Urinary bladder (tissue), 4 donors: ENCODE data around the gene WDR82. TPM values are rescaled to one million over a fixed set of nuclear protein-coding genes. Genes with fewer than 3 reads are reported as not detected.

Experiments used
- DNase-seq: peaks from one replicate; pipeline ENCODE4 v3.0.0-alpha.2; 2015; ENCODE audit errors: extremely low spot score
- H3K27ac ChIP-seq: one replicate; pipeline ENCODE4 v1.5.1; 2013; ENCODE audit warnings: low read depth, mild to moderate bottlenecking, moderate library complexity
- H3K36me3 ChIP-seq: one replicate; pipeline ENCODE4 v1.6.1; 2013; ENCODE audit warnings: mild to moderate bottlenecking, moderate library complexity; ENCODE audit not compliant: insufficient read depth
- H3K4me1 ChIP-seq: one replicate; pipeline ENCODE4 v1.6.1; 2013; ENCODE audit warnings: mild to moderate bottlenecking, moderate library complexity; ENCODE audit not compliant: insufficient read depth
- H3K4me3 ChIP-seq: one replicate; pipeline ENCODE4 v1.5.1; 2013; ENCODE audit warnings: low read depth, low read length
- WGBS: extraction: QIAGEN DNeasy Blood & Tissue Kit; methylation state at CpG from one replicate; pipeline ENCODE4 v1.1.7; 2013; 5-methylcytosine and 5-hydroxymethylcytosine counted together
- polyA plus RNA-seq: library from polyadenylated mRNA; stranded (reverse); fragments of 200-250 nt; gene quantifications from one replicate; pipeline ENCODE4 v1.2.3, GENCODE V29; 2013
- total RNA-seq: library from RNA; depleted of rRNA; stranded (reverse); fragments of >200 nt; gene quantifications from one replicate; pipeline ENCODE4 v1.2.3, GENCODE V29; 2014
- donor health status: healthy with polysubstance abuse.
- donor health status: healthy.

WDR82 gene
- total and polyA plus RNA-seq, 2 donors, result 70.2 to 73.7 TPM

DNA sequence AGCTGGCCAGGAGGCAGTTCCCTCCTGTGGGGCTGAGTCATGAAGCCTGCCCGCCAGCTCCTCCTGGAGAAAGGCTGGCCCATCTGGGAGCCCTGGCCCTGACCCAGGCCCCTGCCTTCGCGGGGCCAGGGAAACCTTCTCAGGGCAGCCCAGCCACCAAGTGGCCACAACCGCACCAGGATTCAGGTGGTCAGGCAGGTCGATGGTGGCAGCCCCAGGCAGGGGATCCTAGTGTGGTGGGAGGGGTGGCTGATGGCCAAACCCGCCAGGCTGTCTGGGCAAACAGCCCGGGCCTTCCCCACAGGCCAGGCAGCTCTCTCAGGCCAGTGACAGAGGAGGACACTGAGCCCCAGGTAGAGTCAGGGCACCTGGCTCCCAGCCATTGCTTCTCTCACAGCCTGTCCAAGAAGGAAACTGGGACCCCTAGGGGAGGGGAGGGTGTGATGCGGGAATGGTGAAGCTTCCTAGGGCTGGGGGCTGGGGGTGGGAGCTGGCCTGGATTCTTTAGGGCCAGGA lies 40.7 kb downstream of the WDR82 start:
- DNase-seq, result no peak
- WGBS, result 9% methylated on average over 8 of the region's 8 CpGs
- Histone ChIP-seq H3K4me1 (no peaks in the 10 kb centered on the region), H3K36me3 (no peaks in the 10 kb centered on the region), H3K27ac (peak overlapping the region; percentile 63), H3K4me3 (no peak overlapping the region)

DNA sequence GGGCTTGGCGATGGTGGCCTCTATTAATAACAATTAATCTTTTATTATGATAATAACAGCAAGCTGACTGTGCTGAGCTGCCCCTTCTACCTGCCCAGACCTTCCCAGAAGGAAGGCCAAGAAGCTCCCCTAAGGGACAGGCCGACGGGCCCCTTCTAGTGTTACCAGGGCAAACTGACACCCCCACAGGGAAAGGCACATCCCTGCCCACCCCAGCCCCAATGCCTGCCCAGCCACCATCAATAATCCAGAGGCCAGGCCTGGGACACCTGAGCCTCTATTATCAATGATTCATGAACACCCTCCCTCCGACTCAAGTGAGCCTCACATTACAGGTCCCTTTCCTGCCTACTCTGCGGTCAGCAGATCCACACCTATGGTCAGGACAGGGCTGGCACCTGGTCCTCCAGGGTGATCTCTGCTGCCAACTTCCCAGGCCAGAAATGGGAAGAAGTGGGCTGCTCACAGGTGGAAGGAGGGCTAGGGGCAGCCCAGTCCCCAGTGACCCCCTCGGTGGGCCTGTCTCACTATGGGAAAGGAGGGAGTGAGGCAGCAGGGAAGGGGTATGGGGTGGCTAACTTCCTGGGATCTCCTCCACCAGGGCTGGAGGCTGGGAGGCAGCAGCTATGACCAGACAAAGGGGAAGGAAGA lies 41.3 kb downstream of the WDR82 start:
- 74% methylated on average over 6 of the region's 6 CpGs for WGBS
- Histone ChIP-seq H3K4me1 (no peaks in the 10 kb centered on the region), H3K4me3 (no peak overlapping the region), H3K36me3 (no peaks in the 10 kb centered on the region), H3K27ac (peak overlapping the region; percentile 63)
- DNase-seq, result no peak

DNA sequence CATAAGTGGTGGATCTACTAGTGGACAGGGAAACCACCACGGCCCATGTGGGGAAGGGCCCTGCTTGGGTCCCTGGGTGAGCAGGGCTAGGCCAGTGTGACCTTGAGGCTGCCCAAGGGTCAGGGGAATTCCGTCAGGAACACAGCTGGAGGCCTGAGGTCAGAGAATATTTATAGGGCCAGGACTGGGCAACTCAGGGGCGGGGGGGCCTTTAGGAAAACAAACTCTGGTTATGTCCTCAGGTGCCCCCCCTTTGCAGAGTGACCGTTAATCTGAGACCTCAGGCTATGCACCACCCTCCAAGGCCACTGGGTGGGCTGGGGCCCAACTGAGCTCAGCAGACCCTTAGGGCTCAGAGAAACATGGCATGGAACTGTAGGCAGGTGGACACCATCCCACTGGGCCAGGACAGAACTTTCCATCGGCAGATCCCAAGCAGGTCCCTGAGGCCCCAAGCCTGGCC lies 42.0 kb downstream of the WDR82 start:
- no peak overlapping the region for H3K27ac ChIP-seq
- DNase-seq, result no peak
- H3K36me3 ChIP-seq, result no peaks in the 10 kb centered on the region
- no peaks in the 10 kb centered on the region for H3K4me1 ChIP-seq
- H3K4me3 ChIP-seq, result no peak overlapping the region
- WGBS, result 76% methylated on average over 5 of the region's 5 CpGs

DNA sequence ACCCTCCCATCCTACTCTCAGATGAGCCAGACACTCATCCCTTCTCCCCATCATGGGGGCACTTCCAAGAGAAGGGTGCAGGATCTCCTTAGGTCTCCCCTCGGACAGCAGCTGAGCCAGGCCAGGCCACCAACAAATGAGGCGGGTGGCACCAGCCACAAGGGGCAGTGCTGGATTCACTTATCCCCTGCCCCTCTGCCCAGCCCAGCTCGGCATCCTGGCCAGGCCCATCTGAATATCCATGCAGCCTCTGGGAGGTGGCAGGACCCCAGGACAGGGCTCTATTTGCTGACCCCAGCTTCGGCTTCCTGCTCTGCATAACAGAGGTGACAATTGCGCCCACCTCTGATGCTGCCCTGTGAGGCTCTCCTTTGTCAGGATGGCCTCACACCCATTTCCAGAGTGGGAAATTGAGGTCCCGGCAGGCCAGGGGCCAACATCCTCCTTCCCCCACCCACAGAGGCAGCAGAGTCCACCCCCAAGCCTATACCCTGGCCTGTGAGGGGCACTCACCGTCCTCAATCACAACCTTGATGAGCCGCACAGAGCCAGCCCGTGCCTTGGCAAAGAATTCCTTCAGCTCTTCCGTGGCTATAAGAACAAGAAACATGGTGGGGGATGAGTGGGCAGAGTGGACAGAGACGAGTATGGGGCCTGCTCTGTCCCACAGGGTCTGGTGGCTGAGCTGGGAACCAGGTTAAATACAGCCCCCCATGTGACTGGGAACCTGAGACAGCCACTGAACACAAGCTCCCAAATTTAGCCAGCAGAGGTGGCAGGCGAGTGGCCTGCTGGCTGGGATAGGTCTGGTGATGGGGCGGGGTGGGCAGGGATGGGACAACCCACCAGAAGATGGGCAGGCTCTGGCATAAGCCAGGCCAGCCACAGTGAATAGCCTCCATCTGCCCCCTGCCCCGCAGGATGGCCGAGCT lies 43.7 kb downstream of the WDR82 start:
- no peaks in the 10 kb centered on the region for H3K4me1 ChIP-seq
- H3K27ac ChIP-seq, result no peak overlapping the region
- no peaks in the 10 kb centered on the region for H3K36me3 ChIP-seq
- WGBS, result 88% methylated on average over 15 of the region's 15 CpGs
- no peak for DNase-seq
- no peak overlapping the region for H3K4me3 ChIP-seq

DNA sequence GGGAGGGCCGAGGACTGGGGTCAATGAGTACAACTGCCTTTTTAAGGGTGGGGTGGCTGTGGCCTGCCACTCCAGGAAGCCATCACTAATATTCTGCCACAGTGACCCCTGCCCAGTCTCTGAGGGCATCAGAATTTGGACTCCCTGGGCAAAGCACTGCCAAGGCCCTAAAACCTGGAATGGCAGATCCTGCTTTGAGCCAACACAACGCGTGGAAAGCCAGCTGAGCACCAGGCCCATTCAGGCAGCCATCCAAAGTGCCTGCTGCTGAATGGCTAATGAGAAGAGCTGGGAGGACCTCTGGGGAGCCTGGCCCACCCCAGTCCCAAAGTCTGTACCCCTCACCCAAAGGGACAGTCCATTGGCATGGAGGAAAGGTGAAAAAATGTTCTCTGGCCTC lies 44.5 kb downstream of the WDR82 start:
- Histone ChIP-seq H3K36me3 (peaks cover 2% of the 10 kb centered on the region), H3K4me1 (no peaks in the 10 kb centered on the region), H3K27ac (no peak overlapping the region), H3K4me3 (no peak overlapping the region)
- WGBS, result 76% methylated on average over 3 of the region's 3 CpGs
- no peak for DNase-seq

DNA sequence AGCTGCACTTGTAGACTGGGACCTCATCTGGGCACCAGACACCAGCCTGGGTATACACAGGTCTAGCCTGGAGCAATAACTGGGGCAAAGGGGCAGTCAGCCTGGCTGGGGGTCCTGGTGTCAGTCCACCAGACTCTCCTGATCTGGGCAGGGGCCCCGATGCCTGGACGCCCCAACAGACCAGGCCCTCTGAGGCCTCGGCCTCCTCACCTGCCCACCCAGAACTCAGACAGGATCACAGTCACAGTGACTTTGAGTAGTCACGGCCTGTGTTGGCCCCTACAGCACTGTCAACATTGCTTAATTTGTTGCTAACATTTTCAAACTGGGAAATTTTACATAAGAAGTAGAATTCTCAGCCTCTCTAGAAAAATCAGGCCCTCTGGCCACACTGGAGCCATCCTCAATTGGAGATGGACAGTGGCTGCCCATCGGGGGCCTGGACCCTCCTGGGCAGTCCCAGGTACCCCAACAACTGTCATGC lies 45.3 kb downstream of the WDR82 start:
- Histone ChIP-seq H3K36me3 (peaks cover 5% of the 10 kb centered on the region), H3K27ac (no peak overlapping the region), H3K4me1 (no peaks in the 10 kb centered on the region), H3K4me3 (no peak overlapping the region)
- WGBS, result 95% methylated on average over 5 of the region's 5 CpGs
- DNase-seq, result no peak

DNA sequence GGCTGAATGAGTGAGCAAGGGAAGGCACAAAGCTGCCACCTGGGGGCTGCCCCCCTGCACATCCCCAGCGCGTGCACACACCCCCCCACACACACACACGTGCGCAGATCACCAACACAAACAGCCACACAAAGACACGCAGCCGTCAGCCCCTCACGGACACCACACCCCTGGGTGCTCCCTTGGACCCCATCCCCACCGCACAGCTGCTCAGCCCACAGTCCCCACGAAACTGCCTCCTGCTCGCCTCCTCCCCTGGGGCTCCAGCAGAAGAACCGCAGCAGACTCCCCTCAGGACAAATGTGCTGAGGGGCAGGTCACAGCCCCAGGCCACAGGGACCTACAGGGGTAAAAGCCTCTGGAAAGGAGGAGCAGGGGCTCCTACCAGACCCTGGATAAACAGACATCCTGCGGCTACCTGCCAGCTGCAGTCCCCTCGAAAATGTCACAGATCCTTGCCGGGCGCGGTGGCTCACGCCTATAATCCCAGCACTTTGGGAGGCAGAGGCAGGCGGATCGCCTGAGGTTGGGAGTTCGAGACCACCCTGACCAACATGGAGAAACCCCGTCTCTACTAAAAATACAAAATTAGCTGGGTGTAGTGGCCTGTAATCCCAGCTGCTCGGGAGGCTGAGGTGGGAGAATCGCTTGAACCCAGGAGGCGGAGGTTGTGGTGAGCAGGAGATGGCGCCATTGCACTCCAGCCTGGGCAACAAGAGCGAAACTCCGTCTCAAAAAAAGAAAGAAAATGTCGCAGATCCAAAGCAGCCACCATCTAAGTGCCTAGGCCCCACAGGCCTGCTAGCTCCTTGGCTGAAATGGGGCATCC lies 46.0 kb downstream of the WDR82 start:
- no peak for DNase-seq
- WGBS, result 86% methylated on average over 28 of the region's 28 CpGs
- H3K27ac ChIP-seq, result no peak overlapping the region
- H3K4me1 ChIP-seq, result no peaks in the 10 kb centered on the region
- H3K36me3 ChIP-seq, result peaks cover 5% of the 10 kb centered on the region
- H3K4me3 ChIP-seq, result no peak overlapping the region

DNA sequence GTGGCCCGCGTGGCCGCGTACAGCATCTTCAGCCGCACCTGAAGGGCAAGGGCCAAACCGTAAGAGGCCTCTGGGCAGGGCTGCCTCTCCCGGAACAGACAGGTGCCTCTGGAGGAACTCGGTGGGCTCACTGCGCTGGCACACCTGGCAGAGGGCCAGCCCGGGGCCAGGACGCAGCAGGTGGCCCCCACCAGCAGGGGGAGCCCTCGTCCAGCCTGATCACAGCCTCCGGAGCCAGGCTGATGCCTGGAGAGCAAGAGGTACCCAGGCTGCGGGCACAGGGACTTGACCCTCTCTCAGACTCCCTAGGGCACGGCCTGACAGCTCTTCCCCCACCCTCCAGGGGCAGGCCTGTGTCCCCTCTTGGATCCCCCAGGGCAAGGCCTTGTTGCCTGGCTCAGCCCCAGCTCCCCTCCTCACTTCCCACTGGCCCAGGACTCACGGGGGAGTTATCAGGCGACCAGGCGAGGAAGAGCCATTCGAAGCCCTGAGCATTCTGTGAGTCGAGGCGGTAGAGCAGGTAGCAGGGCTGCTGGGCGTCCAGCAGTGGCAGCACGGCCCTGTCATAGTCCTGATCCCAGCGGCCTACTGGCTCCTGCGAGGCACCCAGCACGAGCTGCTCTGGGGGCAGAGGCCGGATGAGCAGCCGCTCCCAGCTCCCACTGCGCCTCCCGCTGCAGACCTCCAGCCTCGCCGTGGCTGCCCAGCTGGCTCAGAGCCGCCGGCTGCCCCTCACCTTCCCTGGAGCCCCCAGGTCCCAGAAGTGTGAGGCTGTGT lies 46.8 kb downstream of the WDR82 start:
- no peak overlapping the region for H3K27ac ChIP-seq
- no peaks in the 10 kb centered on the region for H3K4me1 ChIP-seq

DNA sequence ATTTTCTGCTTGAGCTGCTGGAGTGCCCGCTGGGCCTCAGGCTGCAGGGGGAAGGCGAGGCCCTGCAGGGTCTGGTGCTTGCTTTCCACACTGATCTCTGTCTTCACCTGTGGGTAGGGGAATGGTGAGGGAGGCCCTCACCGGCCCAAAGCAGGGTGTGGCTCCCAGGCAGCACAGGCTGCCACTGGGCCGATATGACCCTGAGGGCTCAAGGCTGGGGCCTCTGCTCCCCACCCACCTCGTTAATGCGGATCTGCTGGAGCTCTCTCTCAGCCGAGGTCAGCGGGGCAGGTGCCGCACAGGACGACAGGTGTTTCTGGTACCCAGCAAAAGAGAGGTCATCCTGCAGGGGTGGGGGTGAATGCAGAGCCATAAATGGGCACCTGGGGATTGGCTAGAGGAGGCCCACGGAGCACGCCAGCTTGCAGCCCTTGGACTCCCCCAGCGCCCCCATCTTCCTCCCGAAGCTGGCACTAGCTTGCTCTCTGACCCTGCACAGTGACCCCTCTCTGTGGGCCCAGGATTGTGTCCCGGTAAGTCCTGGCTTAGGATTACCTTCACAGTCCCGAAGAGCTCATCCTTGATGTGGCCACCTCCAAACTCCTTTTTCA lies 47.5 kb downstream of the WDR82 start:
- H3K27ac ChIP-seq, result no peak overlapping the region
- no peak overlapping the region for H3K4me3 ChIP-seq
- peaks cover 5% of the 10 kb centered on the region for H3K36me3 ChIP-seq
- no peak for DNase-seq
- H3K4me1 ChIP-seq, result no peaks in the 10 kb centered on the region
- 89% methylated on average over 16 of the region's 16 CpGs for WGBS

More for the DNA sequence above, 46.8 kb downstream of the WDR82 start:
- WGBS, result 72% methylated on average over 34 of the region's 34 CpGs
- Histone ChIP-seq H3K4me3 (no peak overlapping the region), H3K36me3 (peaks cover 5% of the 10 kb centered on the region)
- DNase-seq, result no peak

DNA sequence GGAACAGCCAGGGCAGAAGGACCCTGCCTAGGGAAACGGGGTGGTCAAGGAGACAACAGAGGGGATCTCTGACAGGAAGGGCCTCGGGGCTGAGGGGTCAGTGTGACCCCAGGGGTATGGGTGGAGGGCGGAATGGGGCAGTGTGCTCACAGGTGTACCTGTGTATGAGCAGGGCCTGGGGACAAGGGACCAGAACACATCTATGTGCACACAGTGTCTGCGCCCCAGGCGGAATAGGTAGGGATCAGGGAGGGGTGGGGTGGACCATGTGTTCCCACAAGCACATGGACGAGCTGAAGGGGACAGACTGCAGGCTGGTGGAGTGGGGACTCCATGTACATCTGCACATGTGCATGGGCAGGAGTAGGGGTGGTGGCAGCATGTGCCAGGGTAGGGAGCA lies 48.0 kb downstream of the WDR82 start:
- H3K27ac ChIP-seq, result no peak overlapping the region
- H3K4me1 ChIP-seq, result no peaks in the 10 kb centered on the region
- WGBS, result 94% methylated on average over 6 of the region's 6 CpGs
- H3K36me3 ChIP-seq, result peaks cover 5% of the 10 kb centered on the region
- no peak overlapping the region for H3K4me3 ChIP-seq
- DNase-seq, result no peak

DNA sequence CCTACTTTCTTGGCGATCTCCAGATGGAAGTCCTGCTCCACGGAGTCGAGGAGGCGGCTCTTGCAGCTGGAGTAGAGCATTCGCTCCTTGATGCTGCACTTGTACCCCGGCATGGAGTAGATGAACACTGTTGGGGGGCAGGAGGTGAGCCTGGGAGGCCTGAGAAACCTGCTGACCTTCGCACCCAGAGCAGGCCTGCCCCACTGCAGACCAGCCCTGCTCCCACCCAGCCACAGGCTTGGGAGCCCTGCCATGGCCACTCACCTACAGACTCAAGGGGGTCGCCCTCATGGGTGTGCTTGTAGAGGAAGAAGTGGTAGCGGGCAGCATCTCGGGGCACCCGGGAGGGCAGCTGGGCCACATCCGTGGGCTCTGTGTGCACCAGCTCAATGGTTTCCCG lies 48.8 kb downstream of the WDR82 start:
- Histone ChIP-seq H3K4me1 (no peaks in the 10 kb centered on the region), H3K36me3 (peaks cover 5% of the 10 kb centered on the region), H3K4me3 (no peak overlapping the region), H3K27ac (no peak overlapping the region)
- no peak for DNase-seq
- WGBS, result 91% methylated on average over 13 of the region's 13 CpGs

DNA sequence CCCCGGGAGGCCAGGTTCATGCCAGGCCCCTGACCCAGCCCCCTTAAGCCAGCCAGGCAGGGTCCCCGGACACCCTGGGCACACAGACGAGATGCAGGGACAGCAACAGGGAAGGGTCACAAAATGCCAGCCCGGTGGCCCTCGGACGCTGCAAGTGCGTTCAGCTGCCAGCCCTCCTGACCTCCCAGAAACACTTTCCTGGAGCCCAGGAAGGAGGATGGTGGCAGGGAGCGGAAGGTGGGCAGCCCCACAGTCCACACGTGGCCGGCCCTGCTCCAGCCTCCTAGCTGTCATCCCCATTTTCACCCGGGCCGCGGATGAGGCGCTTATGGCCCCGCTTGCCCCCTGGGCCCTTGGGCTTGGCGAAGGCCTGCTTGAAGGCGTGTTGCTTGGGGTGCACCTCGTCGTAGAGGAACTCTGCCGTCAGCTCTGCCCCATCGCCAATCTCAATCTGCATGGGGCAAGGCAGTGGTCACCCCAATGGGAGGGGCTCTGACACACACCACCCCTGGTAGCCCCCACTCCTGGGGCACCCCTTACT lies 49.6 kb downstream of the WDR82 start:
- Histone ChIP-seq H3K27ac (no peak overlapping the region), H3K36me3 (peaks cover 5% of the 10 kb centered on the region), H3K4me3 (no peak overlapping the region), H3K4me1 (no peaks in the 10 kb centered on the region)
- WGBS, result 89% methylated on average over 21 of the region's 21 CpGs
- no peak for DNase-seq
